IMR-90 (cell line): ENCODE data around the gene UTP14A. TPM values are rescaled to one million over a fixed set of nuclear protein-coding genes. Genes with fewer than 3 reads are reported as not detected.

Experiments used
- ATAC-seq: fragments of 200-7000 bp; cut with Tn5 transposase; 2 replicates; pipeline ENCODE4 v1.9.1; 2020; ENCODE audit warnings: low read depth, mild to moderate bottlenecking, moderate library complexity
- BruUV-seq: library from RNA; stranded (reverse); fragments of 400-500 nt; replicated peaks from 2 replicates; lab custom pipeline; 2021; lab: Mats Ljungman, UMichigan
- CTCF ChIA-PET: fragments of 300-600 bp; formaldehyde crosslinking; extraction: SDS; loops from one replicate; lab custom pipeline; 2021; ENCODE audit warnings: antibody characterized with exemption; lab: Yijun Ruan, JAX
- POLR2A ChIA-PET: fragments of 300-600 bp; sonication (Branson Sonifier 250); formaldehyde crosslinking; loops from one replicate; lab custom pipeline; 2022; ENCODE audit warnings: antibody characterized with exemption; ENCODE audit not compliant: unreplicated experiment; lab: Charles Lee
- DNase-seq: peaks from one replicate; pipeline ENCODE4 v3.0.0; 2013
- H2AFZ ChIP-seq: replicated peaks from 2 replicates; pipeline ENCODE3; 2013; ENCODE audit warnings: low read length, mild to moderate bottlenecking; ENCODE audit not compliant: poor library complexity
- H2AK5ac ChIP-seq: 2 replicates; pipeline ENCODE4 v1.6.1; 2013; ENCODE audit warnings: low read depth, low read length, inconsistent platforms
- H2AK9ac ChIP-seq: replicated peaks from 2 replicates; pipeline ENCODE3; 2013; ENCODE audit warnings: mild to moderate bottlenecking, low read depth, low read length, moderate library complexity; ENCODE audit not compliant: poor library complexity
- H2BK120ac ChIP-seq: 2 replicates; pipeline ENCODE4 v1.6.1; 2013; ENCODE audit warnings: low read depth, low read length, inconsistent platforms
- H2BK15ac ChIP-seq: 3 replicates; pipeline ENCODE4 v1.6.1; 2013; ENCODE audit warnings: low read depth, low read length, inconsistent platforms
- H2BK20ac ChIP-seq: 2 replicates; pipeline ENCODE4 v1.6.1; 2013; ENCODE audit warnings: low read depth, mild to moderate bottlenecking, inconsistent platforms, low read length, moderate library complexity
- H2BK5ac ChIP-seq: 2 replicates; pipeline ENCODE4 v1.6.1; 2013; ENCODE audit warnings: mild to moderate bottlenecking, low read depth, low read length, inconsistent platforms; ENCODE audit not compliant: poor library complexity, severe bottlenecking
- H3K14ac ChIP-seq: replicated peaks from 2 replicates; pipeline ENCODE4 v1.6.1; 2013; ENCODE audit warnings: low read depth, low read length, inconsistent platforms
- H3K18ac ChIP-seq: 2 replicates; pipeline ENCODE4 v1.6.1; 2013; ENCODE audit warnings: low read depth, low read length, control low read depth
- H3K23ac ChIP-seq: 2 replicates; pipeline ENCODE4 v1.6.1; 2013; ENCODE audit warnings: low read depth, low read length, inconsistent platforms
- H3K27ac ChIP-seq: 2 replicates; pipeline ENCODE4 v1.5.1; 2013; ENCODE audit warnings: mild to moderate bottlenecking, control low read depth, low read length; ENCODE audit not compliant: insufficient read depth
- H3K27me3 ChIP-seq: 2 replicates; pipeline ENCODE4 v1.6.1; 2013; ENCODE audit warnings: low read length; ENCODE audit not compliant: control insufficient read depth, insufficient read depth
- H3K36me3 ChIP-seq: 2 replicates; pipeline ENCODE4 v1.6.1; 2013; ENCODE audit warnings: low read length, mixed read lengths; ENCODE audit not compliant: control insufficient read depth, insufficient read depth
- H3K4ac ChIP-seq: 2 replicates; pipeline ENCODE4 v1.6.1; 2013; ENCODE audit warnings: low read depth, low read length, inconsistent platforms
- H3K4me1 ChIP-seq: 2 replicates; pipeline ENCODE4 v1.6.1; 2013; ENCODE audit warnings: low read length, mixed read lengths; ENCODE audit not compliant: control insufficient read depth, insufficient read depth
- H3K4me2 ChIP-seq: 2 replicates; pipeline ENCODE4 v1.6.1; 2013; ENCODE audit warnings: low read depth, mild to moderate bottlenecking, control low read depth, low read length, moderate library complexity
- H3K4me3 ChIP-seq: 2 replicates; pipeline ENCODE4 v1.5.1; 2013; ENCODE audit warnings: low read depth, mild to moderate bottlenecking, control low read depth, low read length, moderate library complexity; ENCODE audit not compliant: insufficient read depth
- H3K56ac ChIP-seq: 2 replicates; pipeline ENCODE4 v1.6.1; 2013; ENCODE audit warnings: low read length, inconsistent platforms; ENCODE audit not compliant: insufficient read depth; ENCODE audit errors: extremely low read depth
- H3K79me1 ChIP-seq, 2 experiments: 2 replicates each; pipeline ENCODE4 v1.6.1; 2013; ENCODE audit warnings: low read length in 2 of 2, inconsistent platforms in 1 of 2, low read depth in 1 of 2
- H3K9ac ChIP-seq: 2 replicates; pipeline ENCODE4 v1.6.1; 2013; ENCODE audit warnings: low read depth, low read length, control low read depth
- H3K9me1 ChIP-seq: 2 replicates; pipeline ENCODE4 v1.6.1; 2013; ENCODE audit warnings: low read length, inconsistent platforms; ENCODE audit not compliant: insufficient read depth
- H3K9me3 ChIP-seq: 2 replicates; pipeline ENCODE4 v1.6.1; 2013; ENCODE audit warnings: low read length; ENCODE audit not compliant: control insufficient read depth, insufficient read depth
- H4K20me1 ChIP-seq: 2 replicates; pipeline ENCODE4 v1.6.1; 2013; ENCODE audit warnings: low read length, inconsistent platforms; ENCODE audit not compliant: insufficient read depth
- H4K5ac ChIP-seq: 2 replicates; pipeline ENCODE4 v1.6.1; 2013; ENCODE audit warnings: mild to moderate bottlenecking, low read depth, low read length, control low read depth
- H4K8ac ChIP-seq, 2 experiments: 2 replicates each; pipeline ENCODE4 v1.6.1; 2013; ENCODE audit warnings: low read depth in 2 of 2, low read length in 2 of 2, control low read depth in 1 of 2, inconsistent platforms in 1 of 2
- H4K91ac ChIP-seq: 2 replicates; pipeline ENCODE4 v1.6.1; 2013; ENCODE audit warnings: low read depth, low read length, inconsistent platforms; ENCODE audit not compliant: insufficient read depth
- BHLHE40 ChIP-seq: fragments of 150-350 bp; IDR thresholded peaks from 2 replicates; pipeline ENCODE4 v1.6.1; 2016; ENCODE audit warnings: mild to moderate bottlenecking, low read depth, low read length
- CEBPB ChIP-seq: IDR thresholded peaks from 2 replicates; pipeline ENCODE4 v1.6.1; 2012; ENCODE audit warnings: low read depth, low read length, improper control_type of control experiment
- CHD1 ChIP-seq: IDR thresholded peaks from 2 replicates; pipeline ENCODE4 v1.6.1; 2012; ENCODE audit warnings: low read depth, low read length, improper control_type of control experiment
- CTCF ChIP-seq: conservative IDR thresholded peaks from 2 replicates; pipeline ENCODE4 v1.5.1; 2012; ENCODE audit warnings: mild to moderate bottlenecking, low read depth, low read length, improper control_type of control experiment
- ELK1 ChIP-seq: fragments of 150-350 bp; IDR thresholded peaks from 2 replicates; pipeline ENCODE4 v1.6.1; 2016; ENCODE audit warnings: low read depth, mild to moderate bottlenecking, low read length, moderate library complexity, borderline replicate concordance
- FOS ChIP-seq: fragments of 150-350 bp; IDR thresholded peaks from 2 replicates; pipeline ENCODE4 v1.6.1; 2016; ENCODE audit warnings: low read depth, low read length
- MAFK ChIP-seq: IDR thresholded peaks from 2 replicates; pipeline ENCODE4 v1.6.1; 2012; ENCODE audit warnings: low read depth, low read length, improper control_type of control experiment
- MAZ ChIP-seq: IDR thresholded peaks from 2 replicates; pipeline ENCODE4 v1.6.1; 2012; ENCODE audit warnings: low read depth, mild to moderate bottlenecking, low read length, improper control_type of control experiment, moderate library complexity, borderline replicate concordance
- MXI1 ChIP-seq: IDR thresholded peaks from 2 replicates; pipeline ENCODE4 v1.6.1; 2012; ENCODE audit warnings: low read depth, mild to moderate bottlenecking, low read length, moderate library complexity, borderline replicate concordance
- NFE2L2 ChIP-seq: fragments of 150-350 bp; IDR thresholded peaks from 2 replicates; pipeline ENCODE4 v1.6.1; 2016; ENCODE audit warnings: low read depth, mild to moderate bottlenecking, low read length
- POLR2A ChIP-seq: IDR thresholded peaks from 2 replicates; pipeline ENCODE4 v1.6.1; 2012; ENCODE audit warnings: mild to moderate bottlenecking, low read depth, low read length
- RAD21 ChIP-seq: IDR thresholded peaks from 2 replicates; pipeline ENCODE4 v1.6.1; 2012; ENCODE audit warnings: low read length, improper control_type of control experiment
- RCOR1 ChIP-seq: IDR thresholded peaks from 2 replicates; pipeline ENCODE4 v1.6.1; 2012; ENCODE audit warnings: mild to moderate bottlenecking, low read length, improper control_type of control experiment; ENCODE audit not compliant: insufficient replicate concordance
- RFX5 ChIP-seq: IDR thresholded peaks from 2 replicates; pipeline ENCODE4 v1.8.0; 2012; ENCODE audit warnings: low read depth, mild to moderate bottlenecking, low read length, moderate library complexity
- SMC3 ChIP-seq: fragments of 150-350 bp; IDR thresholded peaks from 2 replicates; pipeline ENCODE4 v1.6.1; 2016; ENCODE audit warnings: low read depth, mild to moderate bottlenecking, antibody characterized with exemption, low read length, moderate library complexity
- USF2 ChIP-seq: fragments of 150-350 bp; IDR thresholded peaks from 2 replicates; pipeline ENCODE4 v1.6.1; 2017; ENCODE audit warnings: mild to moderate bottlenecking, antibody characterized with exemption, low read length, low read depth
- WGBS, 2 experiments: methylation state at CpG; one replicate each; pipeline versions ENCODE4 v1.1.5 to v1.1.7; 2013; ENCODE audit warnings: missing lambda C conversion rate in 2 of 2; ENCODE audit not compliant: insufficient read length in 1 of 2; ENCODE audit errors: extremely low coverage in 2 of 2; 5-methylcytosine and 5-hydroxymethylcytosine counted together
- dilution Hi-C: fragments of 300-500 bp; cut with HindIII; formaldehyde crosslinking; loops from one replicate; pipeline ENCODE4 v1.14.3; 2018; ENCODE audit warnings: low sequenced_read_pairs; ENCODE audit not compliant: unreplicated experiment
- in situ Hi-C: fragments of 300-500 bp; cut with MboI; formaldehyde crosslinking; loops from 3 replicates; pipeline ENCODE4 v1.14.3; 2019; ENCODE audit warnings: low sequenced_read_pairs, inconsistent platforms, mixed read lengths
- intact Hi-C: fragments of 100-400 bp; cut with micrococcal nuclease; formaldehyde crosslinking; loops from 2 replicates; pipeline ENCODE4 v1.10.0; 2022
- polyA plus RNA-seq, 3 experiments: library from polyadenylated mRNA; depleted of rRNA; stranded (reverse); fragments of >200 nt; gene quantifications; 2 replicates each; pipeline ENCODE4 v1.2.3, GENCODE V29; 2012; ENCODE audit warnings: low replicate concordance in 1 of 3
- total RNA-seq: library from RNA; depleted of rRNA; stranded (reverse); fragments of >200 nt; gene quantifications from 2 replicates; pipeline ENCODE4 v1.2.3, GENCODE V29; 2012

The UTP14A gene
- total and polyA plus RNA-seq, 2 of the 4 experiments (the other 2 are of a cell fraction) = 13.8 to 15.2 TPM

- no peak overlapping the region for H3K14ac ChIP-seq
- no TSS peak for BruUV-seq
These were observed 32.1 kb downstream of the UTP14A start for GRCh38 chrX:129938081-129938480.

More at GRCh38 chrX:129938081-129938480, 32.1 kb downstream of the UTP14A start:
- no peak for ATAC-seq
- H3K9me3 ChIP-seq = no peaks in the 10 kb centered on the region
- TF ChIP-seq FOS (no peak), ELK1 (no peak), SMC3 (no peak), RFX5 (no peak), MAZ (no peak), NFE2L2 (no peak), USF2 (no peak), POLR2A (no peak), RAD21 (no peak), CTCF (no peak), RCOR1 (no peak), MAFK (no peak), BHLHE40 (no peak), CHD1 (no peak), CEBPB (no peak), MXI1 (no peak)
- H4K91ac ChIP-seq = no peak overlapping the region
- H3K27me3 ChIP-seq = peaks cover 55% of the 10 kb centered on the region
- no peak overlapping the region for H3K23ac ChIP-seq
- H2AK5ac ChIP-seq = no peak overlapping the region
- H3K9me1 ChIP-seq = no peaks in the 10 kb centered on the region
- H4K20me1 ChIP-seq = no peaks in the 10 kb centered on the region
- DNase-seq = no peak
- H4K8ac ChIP-seq = no peak overlapping the region
- no peak overlapping the region for H2AK9ac ChIP-seq
- H2BK5ac ChIP-seq = no peak overlapping the region
- no peak overlapping the region for H2AFZ ChIP-seq
- POLR2A ChIA-PET = no interaction called here
- CTCF ChIA-PET = no interaction called here
- H2BK20ac ChIP-seq = no peak overlapping the region
- intact Hi-C loops (no loop called here), dilution Hi-C loops (no loop called here), in situ Hi-C loops (no loop called here)
- H3K36me3 ChIP-seq = no peaks in the 10 kb centered on the region
- H3K9ac ChIP-seq = no peak overlapping the region
- H2BK15ac ChIP-seq = no peak overlapping the region
- H2BK120ac ChIP-seq = no peak overlapping the region
- no peak overlapping the region for H3K4me2 ChIP-seq
- no peak overlapping the region for H3K18ac ChIP-seq
- no peak overlapping the region for H3K4ac ChIP-seq
- H3K79me1 ChIP-seq = no peaks in the 10 kb centered on the region
- H3K27ac ChIP-seq = no peak overlapping the region
- WGBS, 2 experiments = 15% methylated on average over 3 of the region's 4 CpGs; no CpG with 5 or more reads in 1 of the 2 experiments
- H4K5ac ChIP-seq = no peak overlapping the region
- no peaks in the 10 kb centered on the region for H3K4me1 ChIP-seq
- H3K4me3 ChIP-seq = no peak overlapping the region
- no peak overlapping the region for H3K56ac ChIP-seq
